Colonic mucosa (tissue), 4 donors: ENCODE measurements around the gene GJC3. TPM values are rescaled to one million over a fixed set of nuclear protein-coding genes. Genes with fewer than 3 reads are reported as not detected.
A peak's percentile ranks its signal among the peaks of the same experiment; 100 is the strongest.
"Not testable (repeated sequence)": the region's sequence is repeated elsewhere in the genome, so short reads cannot be mapped to it uniquely, and the experiment has no call there.

Experiments used
- DNase-seq: peaks from one replicate; pipeline ENCODE4 v3.0.0-alpha.2; 2020
- H3K27ac ChIP-seq: fragments of 200-600 bp; one replicate; pipeline ENCODE4 v1.8.0; 2021
- H3K27me3 ChIP-seq: fragments of 200-600 bp; one replicate; pipeline ENCODE4 v1.8.0; 2021
- H3K36me3 ChIP-seq: fragments of 200-600 bp; one replicate; pipeline ENCODE4 v1.8.0; 2021
- H3K4me1 ChIP-seq: fragments of 200-600 bp; one replicate; pipeline ENCODE4 v1.8.0; 2021; ENCODE audit warnings: mild to moderate bottlenecking
- H3K4me3 ChIP-seq: fragments of 200-600 bp; one replicate; pipeline ENCODE4 v1.8.0; 2021
- H3K9ac ChIP-seq, 2 donors: one replicate each; pipeline ENCODE4 v1.7.0; 2013; ENCODE audit warnings: control low read depth in 2 of 2, low read depth in 2 of 2, low read length in 2 of 2
- H3K9me3 ChIP-seq: fragments of 200-600 bp; one replicate; pipeline ENCODE4 v1.8.0; 2021
- intact Hi-C: fragments of 100-400 bp; cut with DNase I; formaldehyde crosslinking; loops from one replicate; pipeline ENCODE4 v1.14.1; 2022
- total RNA-seq, 2 donors: library from RNA; stranded (reverse); fragmentation: NEBNext Ultra II Directional in 1 of 2; extraction: Animal tissue kit (Norgen Biotek cat#: 25700) in 1 of 2; gene quantifications; one replicate each; pipeline ENCODE4 v1.2.1, GENCODE V29; 2021
- TF ChIP-seq, protein P1 (sequence below): fragments of 200-600 bp; IDR thresholded peaks from one replicate; pipeline ENCODE4 v1.8.0; 2022; ENCODE audit warnings: antibody characterized with exemption, mild to moderate bottlenecking
- donor health status: healthy.
- donor health status: DM: no; HTN: no; CAD: no.
- donor health status: DM: no; HTN: no; CAD: no.

Gene GJC3
- total RNA-seq, 2 donors from 2014 or later: not detected

DNA sequence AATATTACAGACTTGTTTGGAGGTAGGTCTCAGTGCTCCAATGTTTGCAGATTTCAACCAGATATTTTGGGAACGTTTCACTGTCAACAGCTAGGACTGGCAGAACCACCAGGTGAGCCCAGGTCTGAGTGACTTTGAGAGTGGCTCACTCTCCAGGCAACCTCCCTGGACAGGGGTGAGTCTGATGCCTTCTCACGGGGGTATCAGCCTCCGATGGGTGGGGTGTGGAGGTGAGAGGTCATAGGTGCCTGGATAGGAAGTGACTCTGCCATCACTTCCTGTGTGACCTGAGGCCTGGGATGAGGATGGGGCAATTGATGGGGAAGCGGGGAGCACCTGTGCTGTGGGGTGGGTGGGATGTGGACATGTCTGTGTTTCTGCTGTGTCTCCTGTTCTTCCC is 41.8 kb upstream of the GJC3 start:
- intact Hi-C loops: no loop called here
- no peak overlapping the region for H3K27ac ChIP-seq
- H3K9ac ChIP-seq: no peak overlapping the region
- no peak for DNase-seq
- H3K9me3 ChIP-seq: no peaks in the 10 kb centered on the region
- H3K4me1 ChIP-seq: no peaks in the 10 kb centered on the region
- no peak overlapping the region for H3K4me3 ChIP-seq
- H3K27me3 ChIP-seq: no peaks in the 10 kb centered on the region
- TF ChIP-seq, protein P1, sequence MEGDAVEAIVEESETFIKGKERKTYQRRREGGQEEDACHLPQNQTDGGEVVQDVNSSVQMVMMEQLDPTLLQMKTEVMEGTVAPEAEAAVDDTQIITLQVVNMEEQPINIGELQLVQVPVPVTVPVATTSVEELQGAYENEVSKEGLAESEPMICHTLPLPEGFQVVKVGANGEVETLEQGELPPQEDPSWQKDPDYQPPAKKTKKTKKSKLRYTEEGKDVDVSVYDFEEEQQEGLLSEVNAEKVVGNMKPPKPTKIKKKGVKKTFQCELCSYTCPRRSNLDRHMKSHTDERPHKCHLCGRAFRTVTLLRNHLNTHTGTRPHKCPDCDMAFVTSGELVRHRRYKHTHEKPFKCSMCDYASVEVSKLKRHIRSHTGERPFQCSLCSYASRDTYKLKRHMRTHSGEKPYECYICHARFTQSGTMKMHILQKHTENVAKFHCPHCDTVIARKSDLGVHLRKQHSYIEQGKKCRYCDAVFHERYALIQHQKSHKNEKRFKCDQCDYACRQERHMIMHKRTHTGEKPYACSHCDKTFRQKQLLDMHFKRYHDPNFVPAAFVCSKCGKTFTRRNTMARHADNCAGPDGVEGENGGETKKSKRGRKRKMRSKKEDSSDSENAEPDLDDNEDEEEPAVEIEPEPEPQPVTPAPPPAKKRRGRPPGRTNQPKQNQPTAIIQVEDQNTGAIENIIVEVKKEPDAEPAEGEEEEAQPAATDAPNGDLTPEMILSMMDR: no peak
- no peaks in the 10 kb centered on the region for H3K36me3 ChIP-seq

DNA sequence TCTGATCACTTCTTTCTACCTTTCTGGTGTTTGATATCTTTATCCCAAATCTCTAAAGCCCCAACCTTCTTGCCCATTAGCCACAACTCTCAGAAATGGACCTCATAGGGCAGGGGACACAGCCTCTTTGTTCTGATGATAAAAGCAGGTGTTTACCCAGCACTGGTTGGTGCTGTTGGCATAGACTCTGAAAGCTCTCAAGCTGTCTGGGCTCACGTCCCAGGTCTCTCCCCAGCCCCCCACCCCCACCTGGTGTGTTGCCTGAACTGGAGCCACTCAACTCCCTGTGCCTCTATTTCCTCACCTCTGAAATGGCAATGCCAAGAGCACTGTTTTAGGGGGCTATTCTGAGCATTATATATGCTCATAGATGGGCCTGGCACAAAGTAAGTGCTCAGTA is 40.4 kb upstream of the GJC3 start:
- H3K4me1 ChIP-seq, DNase-seq, H3K9ac ChIP-seq, intact Hi-C loops, H3K36me3 ChIP-seq, H3K27ac ChIP-seq, H3K9me3 ChIP-seq, H3K27me3 ChIP-seq, H3K4me3 ChIP-seq: not testable (repeated sequence)

DNA sequence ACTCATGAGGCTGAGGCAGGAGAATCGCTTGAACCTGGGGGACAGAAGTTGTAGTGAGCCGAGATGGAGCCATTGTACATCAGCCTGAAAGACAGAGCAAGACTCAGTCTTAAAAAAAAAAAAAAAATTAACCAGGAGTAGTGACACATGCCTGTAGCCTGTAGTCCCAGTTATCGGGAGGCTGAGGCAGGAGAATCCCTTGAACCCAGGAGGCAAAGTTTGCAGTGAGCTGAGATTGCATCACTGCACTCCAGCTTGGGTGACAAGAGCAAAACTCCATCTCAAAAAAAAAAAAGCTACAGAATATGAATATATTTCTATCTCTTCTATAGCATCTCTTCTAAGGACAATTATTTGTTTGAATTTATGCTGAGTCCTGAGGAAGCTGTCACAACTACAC is 39.9 kb upstream of the GJC3 start:
- intact Hi-C loops: no loop called here
- no peak for DNase-seq
- no peaks in the 10 kb centered on the region for H3K36me3 ChIP-seq
- H3K9me3 ChIP-seq: no peaks in the 10 kb centered on the region
- H3K27me3 ChIP-seq: no peaks in the 10 kb centered on the region
- no peaks in the 10 kb centered on the region for H3K4me1 ChIP-seq
- no peak overlapping the region for H3K9ac ChIP-seq
- H3K27ac ChIP-seq: no peak overlapping the region
- no peak overlapping the region for H3K4me3 ChIP-seq
- TF ChIP-seq, protein P1: no peak

DNA sequence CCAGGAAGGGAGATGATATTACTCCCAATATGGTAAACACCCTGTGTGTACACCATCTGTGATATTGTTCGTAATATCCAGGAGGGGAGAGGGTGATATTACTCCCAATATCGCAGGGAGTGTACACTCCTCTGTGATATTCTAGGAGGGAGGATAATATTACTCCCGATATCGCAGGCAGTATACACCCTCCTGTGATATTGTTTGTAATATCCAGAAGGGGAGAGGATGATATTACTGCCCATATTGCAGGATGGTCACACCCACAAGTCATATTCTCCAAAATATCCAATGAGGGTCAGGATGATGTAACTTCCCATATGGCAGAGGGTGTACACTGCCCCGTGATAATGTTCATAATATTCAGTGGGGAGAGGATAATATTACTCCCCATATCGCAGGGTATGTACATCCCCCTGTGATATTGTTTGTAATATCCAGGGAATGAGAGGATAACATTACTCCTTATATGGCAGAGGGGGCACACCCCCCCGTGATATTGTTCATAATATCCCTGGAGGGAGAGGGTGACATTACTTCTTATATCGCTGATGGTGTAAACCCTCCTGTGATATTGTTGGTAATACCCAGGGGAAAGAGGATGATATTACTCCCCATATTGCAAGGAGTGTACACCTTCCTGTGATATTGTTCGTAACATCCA is 29.3 kb upstream of the GJC3 start:
- Histone ChIP-seq H3K27ac (no peak overlapping the region), H3K9ac (no peak overlapping the region), H3K36me3 (no peaks in the 10 kb centered on the region), H3K4me3 (no peak overlapping the region), H3K27me3 (no peaks in the 10 kb centered on the region), H3K4me1 (no peaks in the 10 kb centered on the region), H3K9me3 (no peaks in the 10 kb centered on the region)
- intact Hi-C loops: no loop called here
- no peak for DNase-seq
- TF ChIP-seq, protein P1: no peak

DNA sequence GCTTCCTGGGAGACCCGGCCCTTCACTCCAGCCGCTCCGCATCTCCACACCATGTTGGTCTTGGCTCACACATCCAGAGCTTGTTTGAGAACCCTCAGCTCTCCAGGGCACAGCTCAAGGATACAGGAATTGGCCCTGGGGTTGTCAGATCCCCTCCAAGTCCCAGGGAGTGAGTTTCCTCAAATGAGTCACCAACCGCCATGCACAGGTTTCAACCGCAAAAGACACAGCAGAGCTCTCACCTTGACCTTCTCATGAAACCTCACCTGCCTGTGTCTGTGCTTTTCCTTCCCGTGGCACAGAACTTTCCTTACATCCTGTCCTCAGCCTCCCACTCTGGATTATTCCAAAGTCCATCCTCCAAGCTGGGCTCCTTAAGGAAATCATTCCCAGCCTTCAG is 25.8 kb upstream of the GJC3 start:
- intact Hi-C loops: no loop called here
- Histone ChIP-seq H3K9ac (no peak overlapping the region), H3K9me3 (no peaks in the 10 kb centered on the region), H3K27me3 (no peaks in the 10 kb centered on the region), H3K4me1 (no peaks in the 10 kb centered on the region), H3K4me3 (no peak overlapping the region), H3K36me3 (no peaks in the 10 kb centered on the region), H3K27ac (no peak overlapping the region)
- DNase-seq: peak; percentile 18
- TF ChIP-seq, protein P1: no peak

DNA sequence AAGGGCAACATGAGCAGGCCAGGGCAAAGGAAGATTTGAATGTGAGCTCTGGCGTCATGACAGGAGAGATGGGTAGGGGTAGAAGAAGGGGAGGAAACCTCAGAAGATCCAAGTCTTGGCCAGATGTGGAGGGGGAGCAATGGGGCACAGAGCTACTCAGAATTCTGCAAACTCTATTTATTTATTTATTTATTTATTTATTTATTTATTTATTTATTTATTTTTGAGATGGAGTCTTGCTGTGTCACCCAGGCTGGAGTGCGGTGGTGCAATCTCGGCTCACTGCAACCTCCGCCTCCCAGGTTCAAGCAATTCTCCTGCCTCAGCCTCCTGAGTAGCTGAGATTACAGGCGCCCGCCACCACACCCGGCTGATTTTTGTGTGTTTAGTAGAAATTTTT is 25.2 kb upstream of the GJC3 start:
- intact Hi-C loops, H3K4me3 ChIP-seq, H3K36me3 ChIP-seq, H3K9ac ChIP-seq, H3K9me3 ChIP-seq, H3K27me3 ChIP-seq, H3K27ac ChIP-seq, H3K4me1 ChIP-seq, DNase-seq: not testable (repeated sequence)
